PC-3 (cell line): ENCODE results near the gene DNAJC5. TPM values are rescaled to one million over a fixed set of nuclear protein-coding genes. Genes with fewer than 3 reads are reported as not detected.

Source experiments
- ATAC-seq: fragments of 200-7000 bp; cut with Tn5 transposase; 2 replicates; pipeline ENCODE4 v1.9.1; 2020; ENCODE audit warnings: mild to moderate bottlenecking, moderate library complexity
- BruUV-seq: library from RNA; stranded (reverse); fragments of 400-500 nt; replicated peaks from 2 replicates; lab custom pipeline; 2021; lab: Mats Ljungman, UMichigan
- CTCF ChIA-PET: fragments of 300-600 bp; sonication (Branson Sonifier 250); formaldehyde crosslinking; loops from one replicate; lab custom pipeline; 2022; ENCODE audit warnings: antibody characterized with exemption; lab: Charles Lee
- POLR2A ChIA-PET: fragments of 300-600 bp; sonication (Branson Sonifier 250); formaldehyde crosslinking; loops from one replicate; lab custom pipeline; 2022; ENCODE audit warnings: antibody characterized with exemption; ENCODE audit not compliant: unreplicated experiment; lab: Charles Lee
- DNase-seq: peaks from one replicate; pipeline ENCODE4 v3.0.0-alpha.2; 2015
- H2AFZ ChIP-seq: fragments of 300-600 bp; sonication (generic); 2 replicates; pipeline ENCODE4 v1.6.0; 2016; ENCODE audit warnings: antibody characterized with exemption, low read length
- H3F3A ChIP-seq: fragments of 300-600 bp; sonication (generic); one replicate; pipeline ENCODE4 v1.6.0; 2017; ENCODE audit warnings: antibody characterized with exemption, low read length, control low read depth, mild to moderate bottlenecking; ENCODE audit not compliant: unreplicated experiment
- H3K27ac ChIP-seq: fragments of 300-600 bp; sonication (generic); 2 replicates; pipeline ENCODE4 v1.5.1; 2016; ENCODE audit warnings: mild to moderate bottlenecking, low read length
- H3K27me3 ChIP-seq: fragments of 300-600 bp; sonication (generic); 2 replicates; pipeline ENCODE4 v1.6.1; 2016; ENCODE audit warnings: low read length, mixed read lengths
- H3K36me3 ChIP-seq: fragments of 300-600 bp; sonication (generic); 2 replicates; pipeline ENCODE4 v1.6.1; 2016; ENCODE audit warnings: low read depth, mixed run types, low read length, mixed read lengths
- H3K4me1 ChIP-seq: fragments of 300-600 bp; sonication (generic); 2 replicates; pipeline ENCODE4 v1.5.1; 2016; ENCODE audit warnings: low read length; ENCODE audit not compliant: insufficient read depth
- H3K4me2 ChIP-seq: fragments of 300-600 bp; sonication (generic); 2 replicates; pipeline ENCODE4 v1.6.0; 2016; ENCODE audit warnings: low read length
- H3K4me3 ChIP-seq: fragments of 300-600 bp; sonication (generic); 2 replicates; pipeline ENCODE4 v1.5.1; 2016; ENCODE audit warnings: mild to moderate bottlenecking, low read length, mixed read lengths
- H3K79me2 ChIP-seq: fragments of 300-600 bp; sonication (generic); 2 replicates; pipeline ENCODE4 v1.6.1; 2017; ENCODE audit warnings: low read length, mixed read lengths
- H3K9ac ChIP-seq: fragments of 300-600 bp; sonication (generic); 2 replicates; pipeline ENCODE4 v1.6.0; 2016; ENCODE audit warnings: mild to moderate bottlenecking, low read length
- H3K9me2 ChIP-seq: fragments of 300-600 bp; sonication (generic); replicated peaks from 2 replicates; pipeline ENCODE4 v1.6.1; 2016; ENCODE audit warnings: mixed run types, low read length, mixed read lengths
- H3K9me3 ChIP-seq: fragments of 300-600 bp; sonication (generic); 2 replicates; pipeline ENCODE4 v1.6.1; 2016; ENCODE audit warnings: low read length, mixed read lengths
- H4K20me1 ChIP-seq: fragments of 300-600 bp; sonication (generic); 2 replicates; pipeline ENCODE4 v1.6.1; 2016; ENCODE audit warnings: low read length, mixed read lengths
- CTCF ChIP-seq: fragments of 300-600 bp; sonication (generic); conservative IDR thresholded peaks from 2 replicates; pipeline ENCODE4 v1.5.1; 2017; ENCODE audit warnings: antibody characterized with exemption, low read depth, mild to moderate bottlenecking, low read length
- EZH2 ChIP-seq: fragments of 300-600 bp; sonication (generic); IDR thresholded peaks from one replicate; pipeline ENCODE4 v1.6.1; 2017; ENCODE audit warnings: antibody characterized with exemption, mild to moderate bottlenecking, low read length; ENCODE audit not compliant: unreplicated experiment
- EZH2phosphoT487 ChIP-seq: fragments of 300-600 bp; sonication (generic); IDR thresholded peaks from 2 replicates; pipeline ENCODE4 v1.6.1; 2018; ENCODE audit warnings: mild to moderate bottlenecking, antibody characterized with exemption, low read length, borderline replicate concordance
- intact Hi-C: fragments of 100-400 bp; cut with micrococcal nuclease; formaldehyde crosslinking; loops from 2 replicates; pipeline ENCODE4 v1.9.0; 2023
- total RNA-seq: library from RNA; depleted of rRNA; stranded (reverse); fragments of >200 nt; gene quantifications from 2 replicates; pipeline ENCODE4 v1.2.3, GENCODE V29; 2014

Gene DNAJC5
- total RNA-seq, 1 experiment from 2014 or later: 73.7 TPM

- peaks cover 29% of the 10 kb centered on the region for H3K79me2 ChIP-seq
- H3F3A ChIP-seq: peaks cover 11% of the 10 kb centered on the region
- no peaks in the 10 kb centered on the region for H3K9me3 ChIP-seq
- CTCF ChIA-PET: no interaction called here
- H3K36me3 ChIP-seq: peaks cover 60% of the 10 kb centered on the region
- no peaks in the 10 kb centered on the region for H3K27me3 ChIP-seq
- DNase-seq: no peak
- H4K20me1 ChIP-seq: peaks cover 14% of the 10 kb centered on the region
- TF ChIP-seq CTCF (no peak), EZH2phosphoT487 (no peak), EZH2 (no peak)
- H3K4me1 ChIP-seq: peaks cover 25% of the 10 kb centered on the region
- no peak for ATAC-seq
- intact Hi-C loops: no loop called here
- no peaks in the 10 kb centered on the region for H3K9me2 ChIP-seq
- POLR2A ChIA-PET: no interaction called here
- H2AFZ ChIP-seq: no peak overlapping the region
- BruUV-seq: no TSS peak
- no peak overlapping the region for H3K4me2 ChIP-seq
- no peak overlapping the region for H3K9ac ChIP-seq
- H3K27ac ChIP-seq: peak overlapping the region; percentile 73
- no peak overlapping the region for H3K4me3 ChIP-seq
These were observed 4.7 kb upstream of the DNAJC5 start for GRCh38 chr20:63890201-63890576.

DNA sequence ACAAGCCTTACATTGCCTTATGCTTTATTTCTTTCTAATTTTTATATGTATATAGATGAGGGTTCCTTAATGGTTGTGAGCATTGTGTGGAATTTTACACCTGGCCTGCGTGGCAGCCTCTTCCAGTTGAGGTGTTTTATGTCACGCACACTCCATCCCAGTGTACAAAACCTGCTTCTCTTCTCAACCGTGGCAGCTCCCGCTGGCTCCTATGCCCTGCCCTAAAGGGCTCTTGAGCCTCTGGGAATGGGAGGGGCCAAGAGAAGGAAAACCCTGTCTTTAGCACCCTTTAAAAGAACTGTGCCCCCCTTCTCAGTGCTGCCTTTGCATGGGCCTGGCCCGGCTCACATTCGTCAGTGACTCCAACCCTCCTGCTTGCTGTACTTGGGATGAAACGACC lies 4.3 kb upstream of the DNAJC5 start:
- Histone ChIP-seq H3K36me3 (peaks cover 56% of the 10 kb centered on the region), H3K27ac (no peak overlapping the region), H3F3A (peaks cover 11% of the 10 kb centered on the region), H3K79me2 (peaks cover 27% of the 10 kb centered on the region), H3K4me1 (peaks cover 22% of the 10 kb centered on the region), H3K4me2 (no peak overlapping the region), H3K9me2 (no peaks in the 10 kb centered on the region), H3K4me3 (no peak overlapping the region), H2AFZ (no peak overlapping the region), H3K9ac (no peak overlapping the region), H3K9me3 (no peaks in the 10 kb centered on the region), H4K20me1 (peaks cover 10% of the 10 kb centered on the region; the same call in 1 of the 2 replicates), H3K27me3 (no peaks in the 10 kb centered on the region)
- TSS peak; percentile 32 for BruUV-seq
- ChIA-PET POLR2A (no interaction called here), CTCF (no interaction called here)
- intact Hi-C loops: no loop called here
- ATAC-seq (no peak), DNase-seq (no peak)
- TF ChIP-seq CTCF (no peak), EZH2phosphoT487 (no peak), EZH2 (no peak)

DNA sequence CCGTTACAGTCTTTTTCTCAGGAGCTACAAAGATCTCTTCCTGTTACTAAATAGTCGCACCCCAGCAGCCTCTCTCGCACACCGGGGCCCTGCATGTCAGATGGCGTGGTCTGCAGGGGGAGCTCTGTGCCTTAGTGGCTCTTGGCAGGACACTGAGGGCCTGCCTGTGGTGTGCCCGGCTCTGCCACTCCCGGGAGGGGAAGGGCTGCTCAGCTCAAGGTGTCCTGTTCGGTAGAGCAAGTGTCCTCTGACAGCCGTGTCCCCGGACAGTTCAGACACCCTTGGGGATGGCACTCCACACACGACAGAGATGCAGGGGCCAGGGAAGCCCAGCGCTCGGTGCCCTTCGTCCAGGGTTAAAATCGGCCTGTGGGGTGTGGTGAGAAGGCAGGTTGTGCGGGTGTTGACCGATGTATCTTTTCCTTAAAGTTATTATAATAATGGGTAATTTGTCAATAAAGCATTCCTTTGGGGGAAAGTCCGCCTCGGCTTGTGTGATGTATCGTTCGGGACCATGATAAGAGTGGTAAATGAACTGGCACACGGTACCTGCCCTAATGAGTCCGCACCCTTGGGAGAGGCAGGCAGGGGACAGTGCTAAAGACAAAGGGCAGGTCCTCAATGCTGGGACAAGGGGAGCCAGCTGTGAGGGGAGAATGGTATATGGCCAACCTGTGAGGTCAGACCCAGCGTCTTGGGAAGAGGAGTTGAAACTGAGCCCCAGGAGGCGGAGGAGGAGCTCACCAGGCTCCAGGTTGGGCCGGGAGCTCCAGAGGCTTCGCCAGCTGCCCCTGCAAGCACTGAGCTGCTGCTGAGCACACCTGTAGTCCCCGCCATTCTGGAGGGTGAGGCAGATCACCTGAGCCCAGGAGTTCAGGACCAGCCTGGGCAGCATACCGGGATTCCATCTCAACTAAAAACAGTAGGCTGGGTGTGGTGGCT lies 3.6 kb upstream of the DNAJC5 start:
- Histone ChIP-seq H3F3A (peaks cover 11% of the 10 kb centered on the region), H3K9me2 (no peaks in the 10 kb centered on the region), H3K27me3 (no peaks in the 10 kb centered on the region), H4K20me1 (peaks cover 11% of the 10 kb centered on the region; the same call in 1 of the 2 replicates), H2AFZ (no peak overlapping the region), H3K4me2 (no peak overlapping the region), H3K36me3 (peaks cover 51% of the 10 kb centered on the region), H3K4me3 (no peak overlapping the region), H3K27ac (no peak overlapping the region), H3K9me3 (no peaks in the 10 kb centered on the region), H3K4me1 (peaks cover 24% of the 10 kb centered on the region), H3K79me2 (peaks cover 29% of the 10 kb centered on the region), H3K9ac (no peak overlapping the region)
- intact Hi-C loops: no loop called here
- DNase-seq (no peak), ATAC-seq (no peak)
- CTCF ChIA-PET: interaction anchor here (0.6 kb wide), 1 partner anchor 57 kb away, joined by 5 read pairs; no protein-coding TSS in a partner anchor
- TF ChIP-seq EZH2phosphoT487 (no peak), CTCF (peak; percentile 21; the same call in 1 of the 2 replicates)
- POLR2A ChIA-PET: no interaction called here
- BruUV-seq: no TSS peak
